SHP77 treated with DMSO at 0.1 percent for 48 hours (cell line): ENCODE results near the gene PER2.

ENCODE experiments used
- DNase-seq: peaks from one replicate; lab custom pipeline; 2025; lab: John Stamatoyannopoulos, UW

Gene PER2

DNA sequence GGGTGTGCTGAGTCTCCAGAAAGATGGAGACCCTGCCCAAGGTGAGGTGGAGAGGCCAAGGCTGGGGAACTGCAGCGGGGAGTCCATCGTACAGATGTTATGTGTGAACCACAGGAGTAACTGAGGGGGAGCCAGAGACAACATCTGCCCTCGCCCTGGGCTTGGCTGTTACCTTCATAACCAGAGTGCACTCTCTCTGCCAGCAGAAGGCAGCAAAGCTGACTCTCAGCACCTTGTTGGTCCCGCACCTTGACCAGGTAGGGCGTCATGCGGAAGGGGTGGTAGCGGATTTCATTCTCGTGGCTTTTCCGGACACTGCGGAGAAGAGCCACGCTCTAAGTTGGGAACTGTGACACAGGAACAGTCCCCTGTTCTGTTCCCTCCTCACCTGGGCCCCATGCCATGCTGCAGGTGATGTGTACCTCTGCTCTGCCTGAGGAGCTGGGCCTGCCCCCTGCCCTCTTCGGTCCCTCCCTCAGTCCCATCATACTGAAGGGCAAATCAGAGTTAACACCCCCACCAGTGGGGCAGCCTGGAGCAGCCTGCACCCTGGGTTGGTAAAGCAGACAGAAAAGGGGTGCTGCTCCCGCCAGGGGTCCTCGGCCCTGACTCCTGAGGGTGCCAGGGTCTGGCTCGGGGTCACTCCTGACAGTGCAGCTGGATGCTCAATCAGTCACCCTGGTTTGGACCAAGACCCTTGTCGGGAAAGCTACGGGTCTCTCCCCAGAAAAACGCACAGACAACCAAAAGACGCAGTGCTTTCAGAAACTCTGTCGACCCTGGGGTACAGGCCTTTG is 20.3 kb downstream of the PER2 start:
- no peak for DNase-seq

- no peak for DNase-seq
Measured at GRCh38 chr2:238267341-238267710, 21.1 kb downstream of the PER2 start.

GRCh38 chr2:238265605-238266004 is 22.8 kb downstream of the PER2 start:
- no peak for DNase-seq

- DNase-seq: no peak
Measured at GRCh38 chr2:238264072-238264460, 24.3 kb downstream of the PER2 start.

DNA sequence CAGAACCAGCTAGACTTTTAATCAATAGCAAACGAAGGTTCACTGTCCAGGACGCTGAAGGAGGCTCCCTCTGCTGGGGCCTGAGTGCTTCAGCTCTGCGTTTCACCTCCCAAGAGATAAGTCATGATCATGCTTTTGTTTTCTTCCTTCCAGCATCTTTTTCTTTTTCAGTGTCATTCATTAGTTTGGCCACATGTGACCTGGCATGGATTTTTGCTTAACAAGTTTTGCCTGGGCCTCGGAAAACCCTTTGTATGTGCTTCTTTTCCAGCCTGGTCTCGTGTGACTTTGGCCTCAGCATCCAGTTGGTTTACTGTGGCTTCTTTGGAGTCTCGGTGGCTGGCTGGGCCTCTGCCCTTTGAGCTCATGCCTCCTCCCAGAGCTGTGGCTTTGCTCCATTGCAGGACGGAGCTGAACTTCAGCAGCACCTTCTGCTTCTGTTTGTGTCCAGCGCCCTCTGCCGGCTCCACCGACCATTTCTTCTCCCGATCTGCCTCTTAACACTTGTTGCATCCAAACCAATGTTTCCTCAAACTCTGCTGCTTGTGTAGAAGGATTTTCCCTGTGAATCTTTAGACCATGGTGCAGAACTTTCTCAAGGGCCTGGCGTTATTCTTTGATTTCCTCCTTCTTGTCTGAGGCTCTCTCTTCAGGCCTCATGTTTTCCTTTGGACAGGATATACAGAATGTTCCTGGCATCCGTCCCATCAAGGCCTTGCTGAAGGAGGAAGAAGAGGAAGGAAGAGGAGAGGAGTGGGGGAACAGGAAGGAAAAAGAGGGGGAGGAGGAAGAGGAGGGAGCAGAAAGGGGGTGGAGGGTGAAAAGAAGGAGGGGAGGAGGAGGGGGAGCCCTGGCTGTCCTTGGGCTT is 25.0 kb downstream of the PER2 start:
- DNase-seq: peak; percentile 33

DNA sequence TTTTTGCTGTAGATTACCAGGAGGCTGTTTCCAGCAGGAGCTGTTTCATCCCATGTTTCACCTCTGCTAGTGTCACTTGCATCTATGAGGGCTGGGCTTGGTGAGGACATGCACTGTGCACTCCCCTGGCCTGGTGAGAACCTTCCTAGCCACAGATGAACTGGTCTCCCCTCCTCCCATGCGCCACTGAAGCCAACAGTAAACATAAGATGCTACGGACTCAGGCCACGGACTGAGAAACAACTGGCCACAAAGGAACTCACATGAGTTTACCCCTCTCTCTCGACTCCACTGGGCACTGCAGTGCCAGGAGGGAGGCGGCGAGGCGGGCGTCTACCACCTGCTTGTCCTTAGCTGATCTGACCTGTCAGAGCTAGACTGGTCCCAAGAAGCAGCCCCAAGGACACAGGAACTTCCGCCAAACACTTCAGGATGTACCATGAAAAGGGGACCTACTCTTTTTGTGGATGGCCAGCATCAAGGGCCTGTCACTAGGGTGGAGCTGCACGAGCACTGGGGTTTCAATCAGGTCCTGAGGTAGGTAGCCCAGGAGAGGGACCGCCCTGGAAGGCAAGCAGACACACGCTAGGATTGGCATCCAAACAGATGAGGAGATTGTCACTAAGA is 25.8 kb downstream of the PER2 start:
- no peak for DNase-seq

GRCh38 chr2:238261718-238262375 is 26.6 kb downstream of the PER2 start:
- no peak for DNase-seq

DNA sequence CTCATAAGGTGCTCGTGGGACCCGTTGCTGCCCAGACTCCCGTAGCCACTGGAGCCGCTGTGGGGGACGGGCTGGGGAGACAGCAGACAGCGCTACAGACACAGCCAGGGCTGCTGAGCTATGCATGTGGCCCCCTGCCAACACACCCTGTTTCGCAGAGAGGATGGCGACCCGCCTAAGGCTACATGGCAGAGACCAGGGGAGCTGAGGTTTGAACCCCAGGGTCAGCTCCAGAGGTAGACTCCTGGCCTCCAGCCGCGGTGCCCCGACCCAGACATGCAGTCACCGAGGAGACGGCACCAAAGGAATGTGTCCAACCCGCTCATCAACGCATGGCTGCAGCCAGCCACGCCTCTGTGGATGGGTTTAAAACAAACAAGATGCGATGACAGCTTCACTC is 27.5 kb downstream of the PER2 start:
- no peak for DNase-seq

GRCh38 chr2:238259061-238260020 is 29.1 kb downstream of the PER2 start:
- DNase-seq: no peak

DNA sequence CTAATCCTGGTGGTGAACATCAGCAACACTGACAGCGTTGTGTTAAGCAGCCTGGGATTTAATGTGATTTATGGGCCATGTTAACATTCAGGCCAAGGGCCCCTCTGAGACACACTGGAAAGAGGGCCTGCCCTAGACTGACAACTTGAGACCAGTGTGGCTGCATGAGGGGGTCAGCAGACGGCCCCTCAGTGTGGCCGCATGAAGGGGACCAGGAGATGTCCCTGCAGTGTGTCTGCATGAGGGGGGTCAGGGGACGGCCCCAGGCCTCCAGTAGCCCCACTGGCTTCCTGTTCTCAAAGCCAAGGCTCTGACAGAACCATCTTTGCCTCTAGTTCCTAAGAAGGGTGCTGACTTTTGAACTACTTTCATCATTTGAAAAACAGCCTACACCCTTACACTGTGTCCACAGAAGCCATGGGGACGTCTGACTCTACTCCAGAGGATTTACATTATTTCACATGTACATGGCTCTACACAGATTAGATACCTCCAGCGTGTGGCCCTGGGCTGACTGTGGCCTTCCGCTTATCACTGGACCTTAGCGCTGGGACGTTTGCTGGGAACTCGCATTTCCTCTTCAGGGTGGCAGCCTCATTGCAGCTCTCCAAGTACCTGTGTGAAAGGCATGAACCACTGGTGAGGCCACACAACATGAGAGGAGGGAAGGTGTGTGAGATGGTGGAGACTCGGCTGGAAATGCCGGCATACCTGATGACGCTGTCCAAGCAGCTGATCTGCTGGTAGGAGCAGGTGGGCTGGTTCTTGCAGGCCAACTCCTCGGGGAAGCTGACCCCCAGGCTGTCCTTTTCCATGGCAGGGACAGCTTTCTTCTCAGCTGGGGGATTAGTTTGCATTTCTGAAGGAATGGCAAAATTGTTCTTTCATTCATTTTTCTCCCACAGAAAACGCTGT is 30.4 kb downstream of the PER2 start:
- DNase-seq: no peak

DNA sequence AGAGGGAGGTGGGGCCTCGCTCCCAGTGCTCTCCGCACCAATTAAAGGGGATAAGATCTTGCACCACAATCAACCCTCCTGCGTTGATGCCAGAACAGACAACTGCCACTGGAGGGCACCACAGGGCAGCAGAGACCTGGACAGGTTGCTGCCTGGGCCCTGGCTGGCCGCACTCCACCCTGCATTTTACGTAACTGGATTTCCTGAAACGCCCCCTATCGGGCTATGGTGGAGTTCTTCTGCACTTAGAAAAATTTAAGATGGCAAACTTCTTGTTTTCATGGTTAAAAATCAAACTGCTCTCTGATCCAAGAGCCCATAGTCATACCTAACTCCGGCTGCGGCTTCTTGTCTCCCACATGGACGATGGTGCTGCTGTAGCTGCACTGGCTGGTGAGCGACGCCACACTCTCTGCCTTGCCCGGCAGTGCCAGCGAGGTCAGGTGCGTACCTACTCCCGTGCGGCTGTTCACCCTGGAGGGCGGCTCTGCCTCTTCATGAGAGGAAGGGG is 31.8 kb downstream of the PER2 start:
- DNase-seq: peak; percentile 83

DNA sequence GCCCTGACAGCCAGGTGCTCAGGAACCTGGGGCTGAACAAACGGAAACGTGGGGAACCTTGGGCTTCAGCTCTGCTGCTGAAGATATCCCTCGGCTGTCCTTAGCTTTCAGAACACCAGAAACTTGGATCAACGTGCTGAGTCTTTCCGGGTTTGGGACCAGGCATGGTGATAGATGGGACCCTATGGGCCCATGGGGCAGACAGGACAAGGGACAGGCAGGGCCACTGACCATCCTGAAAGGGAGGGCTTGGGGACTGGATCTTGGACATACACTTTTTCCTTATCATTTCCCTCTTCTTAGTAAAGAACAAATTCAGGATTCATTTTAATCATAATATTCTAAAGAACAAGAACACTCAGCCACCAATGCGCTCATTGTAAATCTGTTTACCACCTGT is 32.3 kb downstream of the PER2 start:
- no peak for DNase-seq

GRCh38 chr2:238255636-238256035 is 32.8 kb downstream of the PER2 start:
- no peak for DNase-seq

DNA sequence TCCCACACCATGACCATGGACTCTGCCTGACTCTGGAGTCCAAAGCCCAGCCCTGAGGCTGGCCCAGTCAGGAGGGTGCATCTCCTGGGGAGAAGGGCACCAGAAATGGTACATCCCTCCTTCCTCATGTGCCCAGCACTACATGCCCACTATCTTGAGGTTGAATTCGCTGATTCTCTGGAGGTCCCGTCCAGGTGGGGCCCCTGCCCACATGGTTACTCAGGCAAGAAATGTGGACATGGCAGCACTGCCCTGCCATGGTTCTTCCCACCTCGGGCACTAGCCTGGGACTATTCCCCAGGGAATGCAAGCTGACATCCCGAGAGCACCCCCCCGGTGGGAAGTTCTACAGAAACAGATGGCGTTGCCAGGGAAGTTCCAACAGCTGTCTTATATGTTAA is 33.3 kb downstream of the PER2 start:
- DNase-seq: no peak

DNA sequence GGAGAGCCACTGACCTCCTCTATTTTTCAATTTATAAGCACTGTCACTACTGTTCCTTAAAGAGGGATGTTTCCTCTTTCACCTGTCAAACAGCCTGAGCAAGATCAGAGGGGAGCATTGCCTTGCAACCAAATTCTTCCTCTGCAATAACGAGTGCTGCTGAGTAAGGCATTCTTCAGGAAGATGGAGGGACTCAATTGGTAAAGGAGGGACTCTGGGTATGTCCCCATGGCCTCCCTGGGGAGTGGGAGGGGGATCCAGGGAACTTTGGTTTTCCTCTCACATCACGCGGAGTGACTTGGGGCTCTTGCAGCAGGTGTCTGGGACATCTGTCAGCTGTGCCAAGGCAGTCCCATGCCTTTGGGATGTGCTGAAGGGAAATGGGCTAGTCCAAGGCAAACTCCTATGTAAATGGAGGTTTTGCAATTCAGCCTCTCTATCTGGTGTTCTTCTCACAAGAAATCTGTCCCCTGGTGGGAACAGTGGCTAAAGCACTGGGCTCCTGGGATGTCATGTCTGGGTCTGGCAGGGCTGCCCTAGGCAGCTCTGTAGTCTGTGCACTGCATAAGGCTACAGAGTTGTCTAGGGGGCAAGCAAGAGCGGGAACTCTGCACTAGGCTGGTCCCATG is 34.2 kb downstream of the PER2 start:
- DNase-seq: no peak

DNA sequence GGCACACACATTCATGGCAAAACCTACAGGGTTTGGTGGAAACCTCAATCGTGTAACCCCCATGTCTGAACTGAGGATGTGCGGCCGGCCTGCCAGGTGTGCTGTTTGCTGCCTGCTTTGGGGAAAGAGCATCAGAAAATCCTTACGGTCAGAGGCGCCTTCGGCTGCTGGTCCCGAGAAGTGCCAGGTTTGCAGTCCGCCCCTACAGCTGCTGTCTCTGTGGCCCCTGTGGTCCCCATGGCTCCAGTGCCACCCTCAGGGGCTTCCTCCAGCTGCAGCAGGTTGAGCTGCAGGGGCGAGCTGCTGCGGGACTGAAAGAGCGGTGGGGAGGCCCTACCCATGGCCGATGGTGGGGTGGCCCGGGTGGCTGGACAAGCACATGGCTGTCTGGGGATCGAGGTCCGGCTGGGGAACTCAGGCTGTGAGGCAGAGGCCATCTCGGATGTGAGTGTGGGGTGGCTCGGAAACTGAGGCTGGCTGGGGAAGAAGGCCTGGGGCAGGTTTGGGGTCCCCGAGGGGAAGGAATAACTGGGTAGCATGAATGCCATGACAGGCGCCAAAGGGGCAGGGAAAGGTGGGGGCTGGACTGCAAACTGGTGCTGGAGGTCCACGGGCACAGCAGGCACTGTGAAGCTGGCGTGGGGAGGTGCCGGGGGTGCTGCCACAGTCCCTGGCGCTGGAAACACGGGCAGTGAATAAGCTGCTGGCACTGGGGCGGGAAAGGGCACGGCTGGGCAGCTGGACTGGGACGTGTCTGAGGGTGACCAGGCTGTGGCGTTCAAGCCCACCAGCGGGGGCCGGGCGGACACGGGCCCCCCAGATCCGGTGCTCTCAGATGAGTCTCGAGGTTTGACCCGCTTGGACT is 35.4 kb downstream of the PER2 start:
- no peak for DNase-seq

GRCh38 chr2:238251986-238252385 is 36.4 kb downstream of the PER2 start:
- no peak for DNase-seq

DNA sequence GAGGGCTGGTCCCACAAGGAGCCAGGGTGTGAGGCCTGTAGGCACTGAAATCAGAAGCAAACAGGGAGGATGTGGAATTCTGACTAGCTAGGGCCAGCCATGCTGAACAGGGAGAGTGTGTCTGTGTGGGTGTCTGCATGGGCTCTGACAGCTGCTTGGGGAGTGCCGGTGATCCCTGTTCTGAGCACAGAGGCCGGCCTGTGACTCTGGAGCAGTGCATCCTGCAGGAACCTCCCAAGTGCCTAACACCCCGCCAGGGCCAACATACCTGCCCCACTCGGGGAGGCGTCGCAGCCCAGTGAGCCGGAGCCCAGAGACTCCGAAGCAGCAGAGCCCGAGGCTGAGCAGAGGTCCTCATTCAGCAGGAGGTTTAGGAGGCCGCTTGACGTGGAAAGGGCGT is 37.1 kb downstream of the PER2 start:
- DNase-seq: no peak
